Renal cortical epithelial cell (primary cell): ENCODE data around the gene USO1. TPM values are rescaled to one million over a fixed set of nuclear protein-coding genes. Genes with fewer than 3 reads are reported as not detected.
"Not testable (repeated sequence)": the region's sequence is repeated elsewhere in the genome, so short reads cannot be mapped to it uniquely, and the experiment has no call there.

Experiments
- DNase-seq: peaks from one replicate; pipeline ENCODE4 v3.0.0-alpha.2; 2011; ENCODE audit warnings: low read depth
- total RNA-seq: library from RNA; depleted of rRNA; stranded (reverse); fragments of >200 nt; gene quantifications from 2 replicates; pipeline ENCODE4 v1.2.3, GENCODE V29; 2014

Gene USO1
- total RNA-seq, 1 donor from 2014 or later, result 141 TPM

GRCh38 chr4:75771607-75772006 lies 47.2 kb downstream of the USO1 start:
- DNase-seq, result no peak

GRCh38 chr4:75777589-75777988 lies 53.2 kb downstream of the USO1 start:
- DNase-seq, result no peak

- no peak for DNase-seq
Observed at GRCh38 chr4:75779105-75779757, 54.9 kb downstream of the USO1 start.

- DNase-seq, result no peak
Observed at GRCh38 chr4:75781305-75781704, 56.9 kb downstream of the USO1 start.

- peak; percentile 79 for DNase-seq
Observed at GRCh38 chr4:75786526-75786925, 62.1 kb downstream of the USO1 start.

- no peak for DNase-seq
Observed at GRCh38 chr4:75786938-75787337, 62.6 kb downstream of the USO1 start.

- DNase-seq, result no peak
Observed at GRCh38 chr4:75790024-75790423, 65.6 kb downstream of the USO1 start.

GRCh38 chr4:75800972-75801371 lies 76.6 kb downstream of the USO1 start:
- peak; percentile 40 for DNase-seq

- DNase-seq, result not testable (repeated sequence)
Observed at GRCh38 chr4:75806035-75806434, 81.7 kb downstream of the USO1 start.

- no peak for DNase-seq
Observed at GRCh38 chr4:75817901-75818300, 93.5 kb downstream of the USO1 start.

- no peak for DNase-seq
Observed at GRCh38 chr4:75819121-75819520, 94.7 kb downstream of the USO1 start.

GRCh38 chr4:75820197-75820596 lies 95.8 kb downstream of the USO1 start:
- no peak for DNase-seq

GRCh38 chr4:75820676-75821075 lies 96.3 kb downstream of the USO1 start:
- DNase-seq, result no peak

GRCh38 chr4:75821216-75821615 lies 96.8 kb downstream of the USO1 start:
- DNase-seq, result no peak

GRCh38 chr4:75821966-75822365 lies 97.6 kb downstream of the USO1 start:
- DNase-seq, result peak; percentile 49

GRCh38 chr4:75822416-75822815 lies 98.0 kb downstream of the USO1 start:
- DNase-seq, result no peak

- DNase-seq, result no peak
Observed at GRCh38 chr4:75823812-75824211, 99.4 kb downstream of the USO1 start.

GRCh38 chr4:75830906-75831305 lies 106.5 kb downstream of the USO1 start:
- DNase-seq, result no peak

GRCh38 chr4:75831856-75832405 lies 107.6 kb downstream of the USO1 start:
- no peak for DNase-seq

- no peak for DNase-seq
Observed at GRCh38 chr4:75834095-75834771, 109.9 kb downstream of the USO1 start.

- peak; percentile 43 for DNase-seq
Observed at GRCh38 chr4:75834772-75835154, 110.4 kb downstream of the USO1 start.

- peak; percentile 89 for DNase-seq
Observed at GRCh38 chr4:75841641-75842520, 117.5 kb downstream of the USO1 start.
